Glomerular visceral epithelial cell (primary cell): ENCODE results near the gene MREG.
"Not testable (repeated sequence)": the region's sequence is repeated elsewhere in the genome, so short reads cannot be mapped to it uniquely, and the experiment has no call there.

Source experiments
- DNase-seq: peaks from one replicate; pipeline ENCODE4 v3.0.0-alpha.2; 2016; ENCODE audit errors: extremely low spot score

The MREG gene

GRCh38 chr2:215988556-215989207 is 24.7 kb downstream of the MREG start:
- not testable (repeated sequence) for DNase-seq

- DNase-seq, result no peak
Observed at GRCh38 chr2:215985257-215985656, 28.1 kb downstream of the MREG start.

- DNase-seq, result no peak
Observed at GRCh38 chr2:215984661-215985060, 28.7 kb downstream of the MREG start.

- DNase-seq, result no peak
Observed at GRCh38 chr2:215983581-215984351, 29.6 kb downstream of the MREG start.

GRCh38 chr2:215982465-215982875 is 30.9 kb downstream of the MREG start:
- DNase-seq, result peak; percentile 35

GRCh38 chr2:215981115-215981514 is 32.2 kb downstream of the MREG start:
- no peak for DNase-seq

GRCh38 chr2:215979620-215980019 is 33.7 kb downstream of the MREG start:
- DNase-seq, result no peak

- no peak for DNase-seq
Observed at GRCh38 chr2:215974700-215975429, 38.5 kb downstream of the MREG start.

- peak; percentile 22 for DNase-seq
Observed at GRCh38 chr2:215973954-215974699, 39.2 kb downstream of the MREG start.

GRCh38 chr2:215973145-215973792 is 40.1 kb downstream of the MREG start:
- DNase-seq, result no peak

GRCh38 chr2:215971671-215972070 is 41.7 kb downstream of the MREG start:
- no peak for DNase-seq

- not testable (repeated sequence) for DNase-seq
Observed at GRCh38 chr2:215970894-215971293, 42.5 kb downstream of the MREG start.

- no peak for DNase-seq
Observed at GRCh38 chr2:215970425-215970824, 42.9 kb downstream of the MREG start.

- DNase-seq, result peak; percentile 85
Observed at GRCh38 chr2:215969131-215969841, 44.1 kb downstream of the MREG start.

- no peak for DNase-seq
Observed at GRCh38 chr2:215968499-215968898, 44.9 kb downstream of the MREG start.

GRCh38 chr2:215967590-215968378 is 45.6 kb downstream of the MREG start:
- DNase-seq, result no peak

- no peak for DNase-seq
Observed at GRCh38 chr2:215966951-215967350, 46.4 kb downstream of the MREG start.

GRCh38 chr2:215966274-215966673 is 47.1 kb downstream of the MREG start:
- no peak for DNase-seq

- DNase-seq, result no peak
Observed at GRCh38 chr2:215965532-215966165, 47.7 kb downstream of the MREG start.
